Measurements from ENCODE around the gene VMO1. TPM values are rescaled to one million over a fixed set of nuclear protein-coding genes. Genes with fewer than 3 reads are reported as not detected.

VMO1 gene
- total RNA-seq, 2 experiments from 2014 or later = not detected

DNA sequence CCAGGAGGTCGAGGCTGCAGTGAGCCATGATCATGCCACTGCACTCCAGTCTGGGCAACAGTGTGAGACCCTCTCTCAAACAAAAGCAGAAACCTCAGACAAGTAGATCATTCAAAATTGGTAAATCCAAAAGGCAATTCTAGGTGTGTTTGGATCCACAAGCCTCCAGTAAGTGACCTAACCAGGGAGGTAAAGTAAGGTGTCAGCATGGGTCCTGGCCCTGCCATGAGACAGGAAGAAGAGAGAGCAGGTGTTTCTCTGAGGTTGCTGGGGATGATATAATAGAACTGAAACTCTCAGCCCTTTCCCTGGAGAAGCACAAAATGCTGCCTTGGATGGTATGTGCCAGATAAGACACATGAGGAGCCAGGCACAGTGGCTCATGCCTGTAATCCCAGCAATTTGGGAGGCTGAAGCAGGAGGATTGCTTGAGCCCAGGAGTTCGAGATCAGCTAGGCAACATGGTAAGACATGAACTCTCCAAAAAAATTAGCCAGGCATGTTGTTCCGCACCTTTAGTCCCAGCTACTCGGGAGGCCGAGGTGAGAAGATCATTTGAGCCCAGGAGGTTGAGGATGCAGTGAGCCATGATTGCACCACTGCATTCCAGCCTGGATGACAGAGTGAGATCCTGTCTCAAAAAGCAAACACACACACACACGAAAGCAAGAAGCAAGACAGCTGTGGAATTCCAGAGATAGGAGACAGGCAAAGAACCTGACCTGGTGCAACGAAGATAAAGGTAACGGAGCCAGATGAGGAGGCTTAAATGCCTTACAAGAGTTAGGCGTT, 8.0 kb downstream of the VMO1 start:
- TF ChIP-seq, protein P1, sequence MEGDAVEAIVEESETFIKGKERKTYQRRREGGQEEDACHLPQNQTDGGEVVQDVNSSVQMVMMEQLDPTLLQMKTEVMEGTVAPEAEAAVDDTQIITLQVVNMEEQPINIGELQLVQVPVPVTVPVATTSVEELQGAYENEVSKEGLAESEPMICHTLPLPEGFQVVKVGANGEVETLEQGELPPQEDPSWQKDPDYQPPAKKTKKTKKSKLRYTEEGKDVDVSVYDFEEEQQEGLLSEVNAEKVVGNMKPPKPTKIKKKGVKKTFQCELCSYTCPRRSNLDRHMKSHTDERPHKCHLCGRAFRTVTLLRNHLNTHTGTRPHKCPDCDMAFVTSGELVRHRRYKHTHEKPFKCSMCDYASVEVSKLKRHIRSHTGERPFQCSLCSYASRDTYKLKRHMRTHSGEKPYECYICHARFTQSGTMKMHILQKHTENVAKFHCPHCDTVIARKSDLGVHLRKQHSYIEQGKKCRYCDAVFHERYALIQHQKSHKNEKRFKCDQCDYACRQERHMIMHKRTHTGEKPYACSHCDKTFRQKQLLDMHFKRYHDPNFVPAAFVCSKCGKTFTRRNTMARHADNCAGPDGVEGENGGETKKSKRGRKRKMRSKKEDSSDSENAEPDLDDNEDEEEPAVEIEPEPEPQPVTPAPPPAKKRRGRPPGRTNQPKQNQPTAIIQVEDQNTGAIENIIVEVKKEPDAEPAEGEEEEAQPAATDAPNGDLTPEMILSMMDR (IDR thresholded peaks at IDR 0.05) = no peak
- no peak overlapping the region for H3K4me3 Mint-ChIP-seq
- H3K27ac Mint-ChIP-seq = no peak overlapping the region
- no peak for ATAC-seq
- H3K9me3 Mint-ChIP-seq = no peaks in the 10 kb centered on the region
- CTCF ChIA-PET = interaction anchor here (2.1 kb wide), 1 partner anchor 12 kb away, joined by 11 read pairs; no protein-coding TSS in a partner anchor
- H3K36me3 Mint-ChIP-seq (ENCODE audit: low read depth) = no peaks in the 10 kb centered on the region
- H3K27me3 Mint-ChIP-seq = peaks cover 12% of the 10 kb centered on the region
- DNase-seq = no peak
- intact Hi-C loops (cut with micrococcal nuclease) = no loop called here
- H3K4me1 Mint-ChIP-seq (ENCODE audit: low read depth) = no peaks in the 10 kb centered on the region
- POLR2A ChIA-PET = interaction anchor here (1.0 kb wide), 1 partner anchor 21 kb away, joined by 3 read pairs; no protein-coding TSS in a partner anchor

DNA sequence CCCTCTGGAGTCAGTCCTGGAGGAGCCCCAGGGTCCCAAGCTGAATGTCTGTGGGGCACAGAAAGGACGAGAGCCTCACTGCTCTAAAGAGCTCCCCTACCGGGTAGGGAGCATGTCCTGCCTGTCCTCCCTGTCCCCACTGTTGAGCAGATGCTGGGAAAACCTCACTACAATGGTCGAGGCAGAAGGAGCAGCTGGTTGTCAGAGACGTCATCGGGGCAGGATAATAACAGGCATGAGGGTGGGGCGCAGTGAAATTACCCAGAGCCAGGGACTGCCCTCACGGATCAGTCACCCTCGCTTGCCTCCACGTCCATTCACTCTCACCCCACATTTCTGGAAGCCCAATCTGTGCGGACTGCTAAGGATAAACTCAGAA, 13.9 kb downstream of the VMO1 start:
- DNase-seq (no peak), ATAC-seq (no peak)
- Mint-ChIP-seq H3K36me3 (ENCODE audit: low read depth) (no peaks in the 10 kb centered on the region), H3K27ac (no peak overlapping the region), H3K4me1 (ENCODE audit: low read depth) (peaks cover 6% of the 10 kb centered on the region), H3K9me3 (no peaks in the 10 kb centered on the region), H3K27me3 (peaks cover 2% of the 10 kb centered on the region), H3K4me3 (no peak overlapping the region)
- ChIA-PET CTCF (interaction anchor here (0.7 kb wide), 1 partner anchor 17 kb away, joined by 3 read pairs; the partner anchor contains the start of gene GLTPD2), POLR2A (no interaction called here)
- intact Hi-C loops (cut with micrococcal nuclease) = no loop called here
- TF ChIP-seq, protein P1 (IDR thresholded peaks at IDR 0.05) = no peak

DNA sequence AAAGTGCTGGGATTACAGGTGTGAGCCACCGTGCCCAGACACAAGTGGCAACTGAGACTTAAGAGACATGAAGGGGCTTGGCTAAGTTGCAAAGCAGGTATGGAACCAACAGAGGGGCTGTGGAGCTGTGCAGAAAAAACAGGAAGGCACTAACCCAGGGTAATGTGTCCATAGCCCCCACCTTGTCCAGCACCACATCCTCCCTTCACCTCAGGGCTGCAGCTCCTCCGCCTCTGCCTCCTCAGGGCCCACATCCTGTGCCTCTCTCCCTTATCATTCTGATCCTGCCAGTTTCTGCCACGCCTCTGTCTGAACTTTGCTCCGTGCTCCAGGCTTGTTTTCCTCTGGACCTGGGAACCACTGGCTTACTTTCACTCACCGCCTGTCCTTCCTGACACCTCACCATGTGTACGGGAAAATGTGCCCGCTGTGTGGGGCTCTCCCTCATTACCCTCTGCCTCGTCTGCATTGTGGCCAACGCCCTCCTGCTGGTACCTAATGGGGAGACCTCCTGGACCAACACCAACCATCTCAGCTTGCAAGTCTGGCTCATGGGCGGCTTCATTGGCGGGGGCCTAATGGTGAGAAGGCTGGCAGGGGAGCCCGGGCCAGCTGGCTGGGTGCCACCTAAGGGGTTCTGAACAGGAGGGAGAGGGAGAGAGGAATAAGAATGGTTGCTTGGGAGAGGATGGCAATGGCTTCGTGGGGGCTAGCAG, 14.5 kb downstream of the VMO1 start, which contains the start of gene TM4SF5:
TSS of gene TM4SF5 (plus strand) at position 368 of the 716 bp plus-strand sequence. CDS start at position 405, 37 bp downstream.
- peaks cover 6% of the 10 kb centered on the region for H3K4me1 Mint-ChIP-seq (ENCODE audit: low read depth)
- intact Hi-C loops (cut with micrococcal nuclease) = no loop called here
- peaks cover 2% of the 10 kb centered on the region for H3K27me3 Mint-ChIP-seq
- H3K27ac Mint-ChIP-seq = no peak within 1 kb of the TSS
- CTCF ChIA-PET = interaction anchor here (0.7 kb wide), 1 partner anchor 18 kb away, joined by 3 read pairs; the partner anchor contains the start of gene GLTPD2
- POLR2A ChIA-PET = interaction anchor here (0.7 kb wide), 1 partner anchor 453 kb away, joined by 3 read pairs; no protein-coding TSS in a partner anchor
- no peaks in the 10 kb centered on the region for H3K9me3 Mint-ChIP-seq
- ATAC-seq (peak; percentile 85), DNase-seq (peak; percentile 47)
- TF ChIP-seq, protein P1 (IDR thresholded peaks at IDR 0.05) = no peak
- H3K36me3 Mint-ChIP-seq (ENCODE audit: low read depth) = no peaks in the 10 kb centered on the region
- H3K4me3 Mint-ChIP-seq = no peak within 1 kb of the TSS

DNA sequence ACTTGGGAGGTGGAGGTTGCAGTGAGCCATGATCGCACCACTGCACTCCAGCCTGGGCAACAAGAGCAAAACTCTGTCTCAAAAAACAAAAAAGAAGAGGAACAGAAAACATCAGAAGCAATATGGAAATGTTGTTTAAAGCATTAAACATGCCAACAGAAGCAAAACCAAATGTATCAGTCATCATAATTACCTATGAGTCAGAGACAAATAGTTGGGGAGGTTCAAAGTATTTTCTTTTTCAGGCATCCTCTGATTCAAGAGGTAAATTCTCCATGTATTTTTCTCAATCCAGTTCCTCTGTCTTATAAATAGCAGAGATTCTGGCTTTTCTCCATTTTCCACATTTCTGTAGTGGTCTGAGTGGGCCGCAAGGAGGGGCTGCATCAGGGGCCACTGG, 16.5 kb downstream of the VMO1 start:
- Mint-ChIP-seq H3K4me3 (no peak overlapping the region), H3K9me3 (no peaks in the 10 kb centered on the region), H3K4me1 (ENCODE audit: low read depth) (peaks cover 6% of the 10 kb centered on the region), H3K36me3 (ENCODE audit: low read depth) (no peaks in the 10 kb centered on the region), H3K27me3 (peaks cover 2% of the 10 kb centered on the region), H3K27ac (no peak overlapping the region)
- TF ChIP-seq, protein P1 (IDR thresholded peaks at IDR 0.05) = no peak
- intact Hi-C loops (cut with micrococcal nuclease) = no loop called here
- no peak for ATAC-seq
- ChIA-PET CTCF (no interaction called here), POLR2A (no interaction called here)
- DNase-seq = no peak

DNA sequence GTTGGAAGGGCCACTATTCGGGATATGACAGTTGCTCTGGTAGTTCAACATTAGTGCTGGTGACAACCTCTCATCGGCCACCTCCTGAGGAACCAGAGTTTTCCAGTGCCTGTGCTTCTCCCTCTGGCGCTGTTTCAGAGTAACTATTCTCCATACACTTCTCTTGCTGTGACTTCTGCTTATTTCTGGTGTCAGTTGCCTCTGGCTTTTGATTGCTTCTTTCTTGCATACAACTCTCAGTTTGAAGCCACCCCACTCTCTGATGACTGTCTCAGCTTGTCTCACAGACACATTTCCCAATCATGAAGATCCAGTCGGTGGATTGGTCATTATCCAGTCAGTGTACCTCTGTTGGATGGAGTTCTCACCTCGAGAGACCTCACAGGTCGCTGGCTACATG, 17.9 kb downstream of the VMO1 start:
- ChIA-PET CTCF (no interaction called here), POLR2A (no interaction called here)
- no peak for ATAC-seq
- no peak for DNase-seq
- no peaks in the 10 kb centered on the region for H3K27me3 Mint-ChIP-seq
- peaks cover 6% of the 10 kb centered on the region for H3K4me1 Mint-ChIP-seq (ENCODE audit: low read depth)
- TF ChIP-seq, protein P1 (IDR thresholded peaks at IDR 0.05) = no peak
- H3K36me3 Mint-ChIP-seq (ENCODE audit: low read depth) = no peaks in the 10 kb centered on the region
- intact Hi-C loops (cut with micrococcal nuclease) = no loop called here
- no peak overlapping the region for H3K27ac Mint-ChIP-seq
- H3K9me3 Mint-ChIP-seq = no peaks in the 10 kb centered on the region
- no peak overlapping the region for H3K4me3 Mint-ChIP-seq

Data from activated CD8-positive, alpha-beta T cell treated with anti-CD3 and anti-CD28 coated beads for 36 hours (primary cell).